Right lung (tissue), 5 donors: ENCODE measurements around the gene RAB36. TPM values are rescaled to one million over a fixed set of nuclear protein-coding genes. Genes with fewer than 3 reads are reported as not detected.
"Not testable (repeated sequence)": the region's sequence is repeated elsewhere in the genome, so short reads cannot be mapped to it uniquely, and the experiment has no call there.

Experiments used
- DNase-seq, 2 donors: peaks; one replicate each; pipeline ENCODE4 v3.0.0-alpha.2; 2013
- polyA plus RNA-seq, 5 donors: library from polyadenylated mRNA; unstranded; fragments of 120-200 nt; gene quantifications; one replicate each; pipeline versions ENCODE4 v1.2.1 to v1.2.3, GENCODE V29; 2013; ENCODE audit warnings: inconsistent platforms in 1 of 5, low replicate concordance in 1 of 5; ENCODE audit not compliant: insufficient read length in 5 of 5, insufficient read depth in 1 of 5

Gene RAB36
- polyA plus RNA-seq, 5 donors = 6.5 to 13.0 (median 9.6) TPM

DNA sequence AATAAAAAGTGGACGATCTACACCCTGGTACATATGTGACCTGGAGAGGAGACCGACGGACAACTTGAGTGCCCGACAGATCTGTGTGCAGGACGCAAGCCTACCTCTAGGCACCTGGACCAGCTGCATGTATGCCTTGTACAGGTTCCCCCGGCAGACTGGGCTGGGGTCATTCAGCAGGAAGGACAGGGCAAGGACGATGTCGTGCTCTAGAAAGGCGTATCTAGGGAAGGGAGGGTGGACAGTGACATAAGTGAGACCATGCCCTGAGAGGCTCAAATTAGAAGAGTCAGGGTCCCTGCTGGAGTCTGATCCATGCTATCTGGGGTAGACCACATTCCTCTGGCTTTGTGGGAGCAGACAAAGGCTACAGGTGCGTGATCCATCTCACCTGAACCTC, 11.4 kb upstream of the RAB36 start:
- no peak for DNase-seq

DNA sequence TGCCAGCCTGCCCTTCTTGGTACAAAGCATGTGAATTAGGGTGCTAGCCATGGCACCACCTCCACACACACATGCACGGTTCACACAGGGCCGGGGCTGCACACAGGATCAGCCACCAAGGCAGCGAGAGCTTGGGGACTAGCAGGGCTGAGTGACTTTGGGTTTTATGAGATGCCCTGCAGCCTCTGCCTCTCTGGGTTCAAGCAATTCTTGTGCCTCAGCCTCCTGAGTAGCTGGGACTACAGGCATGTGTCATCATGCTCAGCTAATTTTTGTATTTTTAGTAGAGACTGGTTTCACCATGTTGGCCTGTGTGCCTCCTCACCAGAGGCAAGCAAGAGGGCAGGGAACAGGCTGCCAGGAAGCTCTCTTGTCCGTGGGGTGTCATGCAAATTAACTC, 8.3 kb upstream of the RAB36 start:
- DNase-seq = not testable (repeated sequence)

DNA sequence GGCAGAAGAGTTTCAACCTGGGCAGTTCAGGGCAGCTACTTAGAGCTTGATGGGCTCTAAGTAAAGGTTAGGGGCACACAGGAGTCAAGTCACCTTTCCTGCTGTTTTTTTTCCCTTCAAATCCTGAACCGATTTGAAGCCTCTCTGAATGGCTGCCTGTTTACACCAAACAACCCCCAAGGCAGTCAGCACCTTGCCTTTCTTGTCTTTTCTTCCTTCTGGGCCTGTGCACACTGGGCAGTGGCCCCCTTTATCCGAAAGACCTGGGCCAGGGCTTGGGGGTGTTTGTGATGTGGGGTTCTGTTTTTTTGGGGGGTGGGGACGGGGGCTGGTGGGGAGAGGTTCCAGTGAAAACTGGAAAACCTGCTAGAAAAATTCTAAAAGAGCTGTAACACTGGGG, 7.8 kb upstream of the RAB36 start:
- DNase-seq = no peak

DNA sequence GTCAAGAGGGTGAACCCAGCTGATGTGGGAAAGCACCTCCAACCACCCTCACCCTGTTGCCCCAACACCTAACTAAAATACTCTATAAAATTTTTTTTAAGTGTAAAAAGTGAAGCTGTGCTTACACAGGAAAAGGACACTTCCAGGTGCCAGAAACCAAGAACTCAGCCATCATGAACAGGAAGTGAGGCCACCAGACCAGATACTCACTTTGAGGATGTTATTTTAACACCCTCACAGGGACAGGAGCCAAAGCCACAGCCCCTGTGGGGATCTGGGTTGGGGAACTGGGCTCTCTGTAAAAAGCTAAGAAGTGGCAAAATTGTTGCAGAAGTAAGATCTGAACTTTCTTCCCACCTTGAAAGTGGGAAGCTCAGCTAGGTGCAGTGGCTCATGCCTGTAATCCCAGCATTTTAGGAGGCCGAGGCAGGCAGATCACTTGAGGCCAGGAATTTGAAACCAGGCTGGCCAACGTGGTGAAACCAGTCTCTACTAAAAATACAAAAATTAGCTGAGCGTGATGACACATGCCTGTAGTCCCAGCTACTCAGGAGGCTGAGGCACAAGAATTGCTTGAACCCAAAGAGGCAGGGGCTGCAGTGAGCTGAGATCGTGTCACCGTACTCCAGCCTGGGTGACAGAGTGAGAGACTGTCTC, 7.2 kb upstream of the RAB36 start:
- no peak for DNase-seq

DNA sequence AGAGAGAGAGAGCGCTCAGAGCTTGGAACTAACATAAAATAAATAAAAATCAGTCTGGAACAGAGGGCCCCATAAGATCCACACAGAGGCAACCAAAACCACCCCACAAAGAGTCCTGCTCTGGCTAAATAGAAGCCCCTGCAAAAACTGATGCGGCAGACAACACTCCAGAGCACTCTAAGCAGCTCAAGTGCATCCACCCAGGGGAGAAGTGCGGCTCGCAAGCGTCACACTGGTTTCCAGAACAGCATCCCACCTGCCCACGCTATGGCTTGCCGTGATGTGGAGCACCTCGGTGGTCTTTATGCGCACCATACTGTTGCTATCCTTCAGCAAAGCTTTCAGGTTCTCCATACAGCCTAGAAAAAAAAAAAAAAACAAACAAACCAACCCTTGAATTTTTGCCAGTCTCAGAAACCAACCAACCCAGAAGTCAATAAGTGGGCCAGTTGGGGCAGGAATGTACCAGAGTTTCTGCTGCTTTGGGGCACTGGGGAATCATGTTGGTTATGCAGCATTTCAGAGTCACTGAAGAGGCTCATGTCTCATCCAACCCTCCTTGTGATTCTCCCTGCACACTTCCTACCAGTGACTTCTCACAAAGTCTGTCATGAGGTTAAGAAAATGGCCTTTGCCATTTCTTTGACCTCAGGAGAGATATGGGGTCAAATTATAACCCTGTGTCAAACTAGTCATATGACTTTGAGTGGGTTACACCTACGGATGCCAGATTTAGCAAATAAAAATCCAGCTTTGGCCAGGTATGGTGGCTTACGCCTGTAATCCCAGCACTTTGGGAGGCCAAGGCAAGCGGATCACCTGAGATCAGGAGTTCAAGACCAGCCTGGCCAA, 6.5 kb upstream of the RAB36 start:
- no peak for DNase-seq

DNA sequence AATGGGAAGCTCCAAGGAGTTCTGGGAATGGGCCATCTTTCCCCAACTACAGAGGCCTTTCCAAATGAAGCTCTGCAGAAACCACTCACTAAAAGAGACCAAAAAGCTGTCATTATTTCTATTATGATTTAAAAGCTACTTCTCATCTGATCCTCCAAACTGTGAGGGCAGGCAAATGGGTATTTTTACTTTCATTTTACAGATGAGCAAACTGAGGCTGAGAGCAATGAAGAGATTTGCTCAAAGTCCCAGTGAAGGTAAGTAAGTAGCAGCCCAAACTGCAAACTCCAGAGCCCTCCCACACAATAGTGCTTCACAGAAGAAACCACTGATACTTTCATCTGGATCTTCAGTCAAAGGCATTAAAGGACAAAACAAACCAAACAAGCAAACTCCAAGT, 4.9 kb upstream of the RAB36 start:
- DNase-seq = no peak

DNA sequence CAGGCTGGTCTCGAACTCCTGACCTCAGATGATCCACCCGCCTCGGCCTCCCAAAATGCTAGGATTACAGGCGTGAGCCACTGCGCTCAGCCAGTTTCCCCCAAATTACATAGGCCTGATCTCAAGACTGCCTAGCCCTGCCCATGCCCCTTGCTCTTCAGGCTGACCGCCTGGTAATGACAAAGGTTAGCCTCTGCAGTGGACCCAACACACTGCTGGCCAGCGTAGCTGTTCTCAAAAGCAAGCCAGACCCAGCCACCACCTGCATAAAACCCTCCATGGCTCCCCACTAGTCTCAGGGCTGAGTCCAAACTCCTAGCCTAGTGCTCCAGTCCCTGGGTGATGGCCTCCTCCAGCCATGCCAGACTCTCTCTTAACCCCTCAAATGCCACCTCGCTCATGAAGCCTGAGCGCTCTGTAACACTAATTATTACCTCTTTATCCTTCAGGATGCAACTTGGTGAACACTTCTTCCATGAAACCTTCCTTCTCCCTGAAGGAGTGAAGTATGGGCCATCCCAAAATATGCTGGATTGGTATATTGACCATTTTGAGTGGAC, 2.7 kb upstream of the RAB36 start:
- no peak for DNase-seq

DNA sequence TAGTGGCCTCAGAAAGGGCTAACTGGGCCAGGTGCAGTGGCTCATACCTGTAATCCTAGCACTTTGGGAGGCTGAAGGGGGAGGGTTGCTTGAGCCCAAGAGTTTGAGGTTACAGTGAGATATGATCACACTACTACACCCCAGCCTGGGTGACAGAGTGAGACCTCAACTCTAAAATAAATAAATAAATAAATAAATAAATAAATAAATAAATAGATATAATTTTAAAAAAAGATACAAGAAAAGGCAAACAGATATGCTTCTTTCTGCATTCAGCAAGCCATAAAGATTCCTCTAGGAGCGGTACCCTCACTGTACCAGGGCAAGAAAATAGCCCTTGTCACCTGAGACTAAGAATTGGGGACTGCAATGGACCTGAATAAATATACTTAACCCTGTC, 2.2 kb upstream of the RAB36 start:
- DNase-seq = no peak

DNA sequence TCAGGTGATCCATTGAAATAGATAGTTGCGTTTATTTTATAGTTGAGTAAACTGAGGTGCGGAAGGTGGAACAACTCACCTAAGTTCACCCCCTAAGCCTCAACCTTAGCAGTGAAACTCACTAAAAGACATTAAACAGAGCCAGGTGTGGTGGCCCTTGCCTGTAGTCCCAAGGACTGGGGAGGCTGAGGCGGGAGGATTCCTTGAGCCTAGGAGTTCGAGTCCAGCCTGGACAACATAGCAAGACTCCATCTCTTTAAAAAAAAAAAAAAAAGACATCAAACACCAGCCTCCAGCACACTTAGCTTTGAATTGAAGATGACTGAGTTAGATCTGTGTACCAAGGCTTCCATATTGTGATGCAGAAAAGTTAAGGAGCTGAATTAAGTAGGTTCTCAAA, 845 bp upstream of the RAB36 start:
- no peak for DNase-seq

DNA sequence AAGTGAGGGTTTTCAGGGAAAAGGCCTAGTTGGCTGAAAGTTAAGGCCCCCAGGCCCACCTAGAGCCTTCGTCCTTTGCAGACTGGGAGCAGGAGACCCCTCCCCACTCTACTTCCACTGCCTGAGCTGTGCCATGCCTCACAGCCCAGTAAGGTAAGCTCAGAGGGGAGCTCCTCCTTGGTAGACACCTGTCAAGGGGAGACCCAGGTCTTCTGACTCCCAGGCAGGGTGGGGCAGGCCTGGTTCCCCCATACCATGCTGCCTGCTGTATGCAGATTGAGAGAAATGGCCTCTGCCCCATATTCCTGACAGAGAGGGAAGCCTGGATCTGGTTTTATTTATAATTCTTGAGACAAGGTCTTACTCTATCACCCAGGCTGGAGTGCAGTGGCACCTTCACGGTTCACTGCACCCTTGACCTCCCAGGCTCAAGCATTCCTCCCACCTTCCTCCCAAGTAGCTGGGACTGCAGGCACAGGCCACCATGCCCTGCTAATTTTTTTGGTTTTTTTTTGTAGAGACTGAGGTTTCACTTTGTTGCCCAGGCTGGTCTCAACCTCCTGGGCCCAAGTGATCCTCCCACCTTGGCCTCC, 697 bp downstream of the RAB36 start:
- DNase-seq = no peak

DNA sequence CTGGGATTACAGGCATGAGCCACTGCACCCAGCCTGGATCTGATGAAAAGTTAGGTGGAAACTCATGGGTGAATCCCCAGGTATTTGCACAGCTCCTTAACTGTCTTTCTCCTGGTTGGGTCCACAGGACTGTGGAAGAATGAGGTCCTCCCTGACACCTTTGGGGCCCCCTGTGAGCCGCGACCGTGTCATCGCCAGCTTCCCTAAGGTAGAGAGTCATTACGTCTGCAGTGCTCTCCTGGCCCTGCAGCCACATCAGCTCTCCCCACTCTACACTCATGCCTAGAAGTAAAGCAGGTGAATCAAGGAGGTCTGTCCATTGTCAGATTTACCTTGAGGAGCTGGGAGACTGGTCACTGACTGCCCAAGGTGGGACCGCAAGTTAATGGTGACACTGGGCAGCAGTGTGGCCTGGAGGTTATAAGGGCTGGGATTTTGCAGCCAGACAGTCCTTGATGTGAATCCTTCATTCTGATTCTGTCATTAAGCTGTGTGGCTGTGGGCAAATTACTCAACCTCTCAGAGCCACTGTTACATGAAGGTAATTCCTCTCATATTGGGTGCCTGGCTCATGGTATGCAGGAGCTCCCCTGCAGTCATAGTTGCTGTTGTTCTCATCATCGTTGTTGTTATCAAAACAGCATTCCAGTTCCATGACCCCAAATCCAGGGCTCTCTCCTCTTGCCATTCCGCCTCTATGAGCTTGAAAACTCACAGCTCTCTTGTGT, 1.4 kb downstream of the RAB36 start:
- no peak for DNase-seq

DNA sequence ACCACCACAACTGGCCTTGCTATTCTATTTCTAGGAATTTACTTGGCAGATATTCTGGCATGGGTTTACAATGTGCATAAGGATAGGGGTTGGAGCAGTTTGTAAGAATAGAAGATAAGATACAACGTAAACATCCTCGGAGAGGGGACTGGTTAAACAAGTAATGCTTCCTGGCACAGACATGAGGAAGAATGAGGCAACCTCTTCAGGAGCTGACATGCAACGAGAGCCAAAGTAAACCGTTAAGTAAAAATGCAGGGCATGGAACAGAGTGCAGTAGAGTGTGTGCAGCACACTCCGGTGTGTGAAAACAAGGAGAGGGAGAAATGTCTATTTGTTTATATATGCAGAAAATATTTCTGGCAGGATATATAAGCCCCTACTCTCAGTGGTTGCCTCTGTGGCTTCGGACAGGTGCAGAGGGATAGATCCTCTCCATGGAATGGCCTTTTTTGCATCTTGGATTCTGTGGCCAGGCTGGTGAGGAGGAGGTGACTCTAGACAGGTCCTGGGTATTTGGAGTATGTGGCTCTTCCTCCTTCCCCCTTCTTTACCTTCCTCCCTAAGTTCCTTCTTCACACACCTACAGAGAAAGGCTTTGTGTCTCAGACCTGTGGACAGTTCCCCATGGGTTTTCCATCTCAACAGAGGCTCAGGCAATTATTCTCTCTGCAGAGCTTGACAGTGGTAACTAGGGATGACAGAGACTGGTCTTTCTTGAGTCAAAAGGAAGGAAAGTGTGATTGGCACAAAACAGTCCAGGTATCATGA, 2.5 kb downstream of the RAB36 start:
- DNase-seq = no peak

DNA sequence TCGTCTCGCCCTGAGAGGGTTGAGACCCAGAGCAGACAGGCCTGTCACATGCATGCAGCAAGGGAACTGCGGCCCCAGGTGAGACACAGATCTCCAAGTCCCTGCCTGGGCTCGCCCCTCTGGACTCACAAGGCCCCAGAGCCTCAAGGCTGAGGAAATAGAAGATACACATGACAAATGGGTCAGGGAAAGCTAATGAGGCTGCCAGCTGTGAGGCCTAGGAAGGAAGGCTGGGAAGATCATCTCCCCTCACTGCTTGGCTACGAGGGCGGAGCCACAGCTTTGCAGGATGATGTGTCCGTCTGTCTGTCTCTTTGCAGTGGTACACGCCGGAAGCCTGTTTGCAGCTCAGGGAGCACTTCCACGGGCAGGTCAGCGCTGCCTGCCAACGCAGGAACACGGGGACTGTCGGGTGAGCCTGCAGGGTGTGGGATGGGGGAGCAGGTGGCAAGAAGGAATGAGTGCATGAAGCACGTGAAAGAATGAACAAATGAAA, 4.5 kb downstream of the RAB36 start:
- no peak for DNase-seq

DNA sequence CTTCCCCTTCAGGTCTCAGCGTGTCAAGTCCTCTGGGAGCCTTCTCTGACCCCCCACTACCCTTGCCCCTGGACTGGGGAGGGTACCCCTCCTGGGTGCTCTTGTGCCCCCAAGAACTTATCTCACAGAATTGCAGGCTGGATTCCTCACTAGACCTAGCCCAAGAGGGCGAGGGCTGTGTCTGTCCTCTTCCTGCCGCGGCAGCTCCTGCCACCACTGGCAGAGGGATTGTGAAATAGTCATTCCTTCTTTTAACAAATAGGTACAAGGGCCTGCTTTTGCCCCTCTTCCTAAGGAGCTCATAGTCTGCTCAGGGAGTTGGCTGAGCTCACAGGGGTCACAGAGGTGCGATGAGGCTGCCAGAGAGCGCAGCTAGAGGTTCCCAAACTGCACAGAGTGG, 5.5 kb downstream of the RAB36 start:
- no peak for DNase-seq

DNA sequence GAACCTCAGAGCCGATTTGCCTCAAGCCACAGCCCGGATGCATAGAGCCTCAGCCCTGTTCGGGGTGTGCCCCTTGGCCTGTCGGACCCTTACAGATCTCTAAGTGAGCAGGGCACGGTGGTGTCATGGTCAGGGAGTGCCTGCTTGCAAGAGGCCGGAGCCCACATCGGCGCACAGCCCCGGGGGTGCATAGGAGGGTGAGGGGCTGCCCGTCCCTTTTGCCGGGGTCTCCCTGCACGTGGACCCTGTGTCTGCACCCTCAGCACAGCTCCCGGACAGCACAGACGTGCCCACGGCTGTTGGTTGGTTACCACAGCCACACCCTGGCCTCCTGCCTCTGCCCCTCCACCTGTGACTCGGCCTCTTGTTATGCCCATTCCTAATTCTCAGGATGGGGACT, 6.5 kb downstream of the RAB36 start:
- no peak for DNase-seq

DNA sequence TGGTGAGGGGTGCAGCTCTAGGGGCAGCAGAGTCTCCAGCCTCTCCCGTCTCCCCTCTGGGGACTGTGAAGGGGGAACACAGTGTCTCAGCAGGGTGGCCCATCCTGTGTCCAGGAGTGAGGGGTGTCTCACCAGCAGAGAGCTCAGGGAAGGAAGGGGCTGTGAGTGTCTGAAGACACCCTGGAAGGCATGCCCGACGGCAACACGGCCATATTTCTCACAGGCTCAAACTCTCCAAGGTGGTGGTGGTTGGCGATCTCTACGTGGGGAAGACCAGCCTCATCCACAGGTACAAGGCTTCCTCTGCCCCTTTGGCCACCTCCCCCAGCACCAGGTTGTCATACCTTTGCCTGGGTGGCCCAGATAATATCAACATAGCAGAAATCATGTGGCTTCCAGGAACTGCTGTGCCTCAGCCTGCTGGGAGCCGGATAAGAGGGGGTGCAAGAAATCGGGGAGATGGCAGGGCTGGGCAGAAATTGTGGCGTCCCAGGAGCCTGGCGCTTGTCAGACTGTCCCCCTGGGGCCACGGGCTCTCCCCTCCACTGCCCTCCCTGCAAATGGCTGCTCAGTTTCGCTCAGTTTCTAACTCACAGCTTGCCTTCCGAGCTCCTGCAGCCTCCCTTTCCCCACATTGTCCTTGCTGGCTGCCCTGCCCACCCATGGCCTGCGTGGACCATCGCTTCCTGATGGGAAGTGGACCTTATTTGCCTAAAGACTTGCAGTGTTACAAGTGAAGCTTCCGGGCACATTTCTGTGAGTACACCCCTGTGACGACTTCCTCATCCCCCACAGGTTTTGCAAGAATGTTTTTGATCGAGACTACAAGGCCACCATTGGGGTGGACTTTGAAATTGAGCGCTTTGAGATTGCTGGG, 7.2 kb downstream of the RAB36 start:
- no peak for DNase-seq

DNA sequence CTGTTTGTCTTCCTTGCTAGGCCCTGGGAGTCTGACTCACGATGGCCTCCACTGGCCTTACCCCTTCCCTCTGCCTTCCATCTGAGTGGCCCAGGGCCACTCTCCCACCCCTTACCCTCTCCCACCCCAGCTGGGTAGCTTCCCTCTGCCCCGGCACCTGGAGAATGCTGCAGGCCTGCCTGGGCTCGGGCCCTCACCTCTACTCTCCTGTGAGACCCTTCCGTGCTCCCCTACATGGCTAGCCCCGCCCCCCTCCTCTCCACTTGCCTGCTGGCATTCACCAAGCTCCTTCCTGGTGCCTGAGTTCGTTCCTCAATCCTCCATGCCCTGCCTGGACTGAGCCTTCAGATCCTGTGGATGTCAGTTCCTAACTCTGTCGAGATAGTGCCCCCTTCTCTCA, 8.7 kb downstream of the RAB36 start:
- DNase-seq = no peak

DNA sequence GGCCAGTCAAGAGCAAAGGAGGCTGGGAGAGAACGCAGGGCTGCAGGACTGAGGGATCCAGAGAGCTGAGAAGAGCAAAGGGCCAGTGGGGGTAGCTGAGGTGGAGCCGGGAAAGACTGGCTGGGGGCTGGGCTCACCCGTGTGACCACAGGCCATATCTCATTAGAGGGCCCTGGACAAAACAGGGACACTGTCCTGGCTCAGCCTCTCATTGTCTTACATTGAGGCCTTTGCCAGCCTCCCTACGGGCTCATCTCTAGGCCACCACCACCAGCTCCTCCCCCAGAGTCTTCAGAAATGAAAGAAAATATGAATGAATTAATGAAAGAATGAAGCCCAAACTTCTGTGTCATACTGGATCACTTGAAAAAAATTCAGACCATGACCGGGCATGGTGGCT, 9.2 kb downstream of the RAB36 start:
- no peak for DNase-seq

DNA sequence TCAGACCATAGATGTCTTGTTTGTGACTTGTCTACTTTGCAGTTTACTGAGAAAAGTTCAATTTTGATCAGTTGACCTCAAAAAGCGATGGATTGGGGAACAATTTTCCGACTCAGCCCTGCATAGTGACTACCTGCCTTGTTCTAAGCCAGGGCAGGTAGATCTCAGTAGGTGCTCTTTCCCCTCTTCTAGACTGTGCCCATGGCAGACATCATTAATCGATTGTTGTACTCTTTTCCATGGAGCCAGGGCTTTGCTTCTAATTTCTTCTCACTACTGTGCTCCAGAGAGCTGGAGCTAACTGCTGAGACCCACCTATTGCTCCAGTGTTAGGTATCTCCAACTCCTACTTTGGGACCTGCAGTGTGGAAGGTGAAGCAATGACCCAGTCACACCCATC, 9.9 kb downstream of the RAB36 start:
- DNase-seq = no peak

DNA sequence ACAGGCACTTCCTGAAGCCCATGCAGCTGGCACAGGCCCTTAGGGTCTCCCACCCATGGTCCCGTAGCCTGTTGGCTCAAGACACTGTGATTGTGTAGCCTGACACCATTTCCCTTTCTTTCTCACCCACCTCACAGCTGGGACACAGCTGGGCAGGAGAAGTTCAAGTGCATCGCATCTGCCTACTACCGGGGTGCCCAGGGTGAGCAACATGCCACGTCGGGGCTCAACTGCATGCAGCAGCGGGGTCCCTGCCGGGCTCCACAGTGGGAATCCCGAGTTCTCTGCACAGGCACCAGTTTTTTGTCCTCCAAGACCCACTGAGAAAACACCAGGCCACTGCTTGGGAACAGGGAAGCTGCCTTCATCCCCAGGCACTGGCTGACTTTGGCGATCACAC, 10.6 kb downstream of the RAB36 start:
- no peak for DNase-seq
